Right lobe of liver (tissue), 4 donors: ENCODE measurements around the gene TMEM72.

ENCODE experiments used
- CTCF ChIP-seq, 4 donors: fragments of 200-600 bp in 3 of 4; fragments of 450-650 bp in 1 of 4; IDR thresholded peaks; one replicate each; pipeline versions ENCODE4 v1.5.1 to v1.8.0; 2016 to 2022; ENCODE audit warnings: antibody characterized with exemption in 4 of 4, mild to moderate bottlenecking in 2 of 4
- POLR2A ChIP-seq: fragments of 450-650 bp; IDR thresholded peaks from one replicate; pipeline ENCODE4 v1.6.1; 2017; ENCODE audit warnings: antibody characterized with exemption, mild to moderate bottlenecking
- donor health status: DM: no; HTN: no; CAD: no.
- donor health status: DM: no; HTN: no; CAD: no.
- donor health status: DM: no; HTN: yes; CAD: no.

GRCh38 chr10:44958898-44959246 is 47.7 kb downstream of the TMEM72 start:
- no peak for TF ChIP-seq POLR2A
- TF ChIP-seq CTCF (IDR thresholded peaks at IDR 0.05): no peak
